SU-DHL-6 (cell line): ENCODE results near the gene VAMP4.

Experiments used
- CTCF ChIP-seq: fragments of 200-600 bp; sonication (generic); IDR thresholded peaks from one replicate; pipeline ENCODE4 v1.5.1; 2017; ENCODE audit warnings: antibody characterized with exemption, mild to moderate bottlenecking, low read length, moderate library complexity; ENCODE audit not compliant: insufficient read depth, poor library complexity, severe bottlenecking
- EZH2phosphoT487 ChIP-seq: fragments of 200-600 bp; sonication (generic), shearing (Covaris generic); conservative IDR thresholded peaks from 2 replicates; pipeline ENCODE4 v1.6.1; 2018; ENCODE audit warnings: mild to moderate bottlenecking, antibody characterized with exemption, low read length, moderate library complexity, mixed read lengths

- TF ChIP-seq CTCF (no peak), EZH2phosphoT487 (no peak)
These were observed 685 bp upstream of the VAMP4 start for GRCh38 chr1:171742577-171742922.
